ENCODE data around the gene WDR53. TPM values are rescaled to one million over a fixed set of nuclear protein-coding genes. Genes with fewer than 3 reads are reported as not detected.

The WDR53 gene
- total RNA-seq, 1 experiment from 2014 or later, result 20.3 TPM

GRCh38 chr3:196537319-196537984, 30.9 kb downstream of the WDR53 start:
- Mint-ChIP-seq H3K9me3 (ENCODE audit: low read depth, unreplicated experiment) (no peaks in the 10 kb centered on the region), H3K27ac (ENCODE audit: unreplicated experiment) (no peak overlapping the region), H3K27me3 (ENCODE audit: unreplicated experiment) (no peaks in the 10 kb centered on the region), H3K4me3 (ENCODE audit: low read depth, unreplicated experiment) (no peak overlapping the region), H3K36me3 (ENCODE audit: insufficient read depth, unreplicated experiment) (no peaks in the 10 kb centered on the region), H3K4me1 (ENCODE audit: low read depth, unreplicated experiment) (no peaks in the 10 kb centered on the region)
- peak; percentile 76 for TF ChIP-seq CTCF (IDR thresholded peaks at IDR 0.05; ENCODE audit: unreplicated experiment)
- peak; percentile 53 for DNase-seq
- CTCF ChIA-PET, result no interaction called here
- no TSS peak for BruUV-seq (replicated peaks)
- intact Hi-C loops (cut with micrococcal nuclease; ENCODE audit: unreplicated experiment), result no loop called here

- no peak overlapping the region for H3K27ac Mint-ChIP-seq (ENCODE audit: unreplicated experiment)
- H3K4me3 Mint-ChIP-seq (ENCODE audit: low read depth, unreplicated experiment), result no peak overlapping the region
- no peaks in the 10 kb centered on the region for H3K27me3 Mint-ChIP-seq (ENCODE audit: unreplicated experiment)
- intact Hi-C loops (cut with micrococcal nuclease; ENCODE audit: unreplicated experiment), result no loop called here
- H3K4me1 Mint-ChIP-seq (ENCODE audit: low read depth, unreplicated experiment), result no peaks in the 10 kb centered on the region
- peaks cover 7% of the 10 kb centered on the region for H3K36me3 Mint-ChIP-seq (ENCODE audit: insufficient read depth, unreplicated experiment)
- BruUV-seq (replicated peaks), result no TSS peak
- DNase-seq, result no peak
- H3K9me3 Mint-ChIP-seq (ENCODE audit: low read depth, unreplicated experiment), result peaks cover 5% of the 10 kb centered on the region
- CTCF ChIA-PET, result no interaction called here
- TF ChIP-seq CTCF (IDR thresholded peaks at IDR 0.05; ENCODE audit: unreplicated experiment), result no peak
These were observed 35.1 kb downstream of the WDR53 start for GRCh38 chr3:196533260-196533681.

GRCh38 chr3:196531418-196531817, 36.9 kb downstream of the WDR53 start:
- Mint-ChIP-seq H3K4me3 (ENCODE audit: low read depth, unreplicated experiment) (no peak overlapping the region), H3K9me3 (ENCODE audit: low read depth, unreplicated experiment) (peaks cover 5% of the 10 kb centered on the region), H3K36me3 (ENCODE audit: insufficient read depth, unreplicated experiment) (peaks cover 7% of the 10 kb centered on the region), H3K27ac (ENCODE audit: unreplicated experiment) (no peak overlapping the region), H3K27me3 (ENCODE audit: unreplicated experiment) (no peaks in the 10 kb centered on the region), H3K4me1 (ENCODE audit: low read depth, unreplicated experiment) (no peaks in the 10 kb centered on the region)
- DNase-seq, result no peak
- CTCF ChIA-PET, result no interaction called here
- intact Hi-C loops (cut with micrococcal nuclease; ENCODE audit: unreplicated experiment), result no loop called here
- no peak for TF ChIP-seq CTCF (IDR thresholded peaks at IDR 0.05; ENCODE audit: unreplicated experiment)
- BruUV-seq (replicated peaks), result no TSS peak

- intact Hi-C loops (cut with micrococcal nuclease; ENCODE audit: unreplicated experiment), result loop anchor here (10.0 kb wide), 1 partner anchor 274 kb away; no protein-coding TSS in a partner anchor
- Mint-ChIP-seq H3K9me3 (ENCODE audit: low read depth, unreplicated experiment) (peaks cover 5% of the 10 kb centered on the region), H3K4me1 (ENCODE audit: low read depth, unreplicated experiment) (no peaks in the 10 kb centered on the region), H3K27me3 (ENCODE audit: unreplicated experiment) (no peaks in the 10 kb centered on the region), H3K27ac (ENCODE audit: unreplicated experiment) (no peak overlapping the region), H3K4me3 (ENCODE audit: low read depth, unreplicated experiment) (peak overlapping the region; percentile 57), H3K36me3 (ENCODE audit: insufficient read depth, unreplicated experiment) (peaks cover 7% of the 10 kb centered on the region)
- TF ChIP-seq CTCF (IDR thresholded peaks at IDR 0.05; ENCODE audit: unreplicated experiment), result peak; percentile 90
- no TSS peak for BruUV-seq (replicated peaks)
- CTCF ChIA-PET, result interaction anchor here (0.5 to 1.2 kb wide), 15 partner anchors 11 to 341 kb away, joined by 3 to 5 read pairs (median 4); partner anchors contain the start of genes FBXO45, RNF168, UBXN7 and WDR53
- peak; percentile 95 for DNase-seq
These were observed 39.6 kb downstream of the WDR53 start for GRCh38 chr3:196528639-196529233.

Measured in Calu3 (cell line).